PC-9 (cell line): Measurements from ENCODE around the gene PARVG. TPM values are rescaled to one million over a fixed set of nuclear protein-coding genes. Genes with fewer than 3 reads are reported as not detected.
A peak's percentile ranks its signal among the peaks of the same experiment; 100 is the strongest.

Experiments used
- Bru-seq: library from RNA; stranded (reverse); fragments of 400-500 nt; gene quantifications from one replicate; lab custom pipeline; 2021; lab: Mats Ljungman, UMichigan
- BruChase-seq, 2 experiments: library from RNA; stranded (reverse); fragments of 400-500 nt; gene quantifications; one replicate each; lab custom pipeline; 2021; lab: Mats Ljungman, UMichigan
- BruUV-seq: library from RNA; stranded (reverse); fragments of 400-500 nt; replicated peaks from 2 replicates; lab custom pipeline; 2021; lab: Mats Ljungman, UMichigan
- CTCF ChIA-PET: fragments of 300-600 bp; sonication (Branson Sonifier 250); formaldehyde crosslinking; loops from one replicate; lab custom pipeline; 2022; ENCODE audit warnings: antibody characterized with exemption; lab: Charles Lee
- POLR2A ChIA-PET: fragments of 300-600 bp; sonication (Branson Sonifier 250); formaldehyde crosslinking; loops from one replicate; lab custom pipeline; 2022; ENCODE audit warnings: antibody characterized with exemption; ENCODE audit not compliant: unreplicated experiment; lab: Charles Lee
- DNase-seq, 2 experiments: peaks; one replicate each; pipeline versions ENCODE4 v3.0.0 to v3.0.0-alpha.2; 2015 to 2022; ENCODE audit warnings: mixed read lengths in 1 of 2
- H2AFZ ChIP-seq: fragments of 200-600 bp; sonication (generic); 2 replicates; pipeline ENCODE4 v1.8.1; 2017; ENCODE audit warnings: antibody characterized with exemption
- H3F3A ChIP-seq: fragments of 200-600 bp; sonication (generic); 2 replicates; pipeline ENCODE4 v1.8.1; 2017; ENCODE audit warnings: antibody characterized with exemption, mild to moderate bottlenecking, low read depth; ENCODE audit not compliant: insufficient read depth
- H3K27ac ChIP-seq: fragments of 200-600 bp; sonication (generic); 2 replicates; pipeline ENCODE4 v1.6.1; 2016; ENCODE audit warnings: mixed run types
- H3K27me3 ChIP-seq: fragments of 200-600 bp; sonication (generic); 2 replicates; pipeline ENCODE4 v1.6.1; 2016; ENCODE audit warnings: low read depth, mixed run types; ENCODE audit not compliant: insufficient read depth
- H3K36me3 ChIP-seq: fragments of 200-600 bp; sonication (generic); 2 replicates; pipeline ENCODE4 v1.6.1; 2016; ENCODE audit warnings: low read depth, mixed run types
- H3K4me1 ChIP-seq: fragments of 200-600 bp; sonication (generic); replicated peaks from 2 replicates; pipeline ENCODE4 v1.6.1; 2016; ENCODE audit warnings: mixed run types; ENCODE audit not compliant: insufficient read depth
- H3K4me2 ChIP-seq: fragments of 200-600 bp; sonication (generic); 2 replicates; pipeline ENCODE4 v1.6.1; 2017; ENCODE audit warnings: mixed run types
- H3K4me3 ChIP-seq: fragments of 200-600 bp; sonication (generic); 2 replicates; pipeline ENCODE4 v1.6.1; 2016; ENCODE audit warnings: mixed run types
- H3K79me2 ChIP-seq: fragments of 200-600 bp; sonication (generic); 2 replicates; pipeline ENCODE4 v1.6.1; 2017; ENCODE audit warnings: low read depth, mixed run types
- H3K9me2 ChIP-seq: fragments of 200-600 bp; sonication (generic); 2 replicates; pipeline ENCODE4 v1.8.1; 2017; ENCODE audit warnings: mild to moderate bottlenecking; ENCODE audit not compliant: insufficient read depth
- H3K9me3 ChIP-seq: fragments of 200-600 bp; sonication (generic); 2 replicates; pipeline ENCODE4 v1.8.1; 2016; ENCODE audit warnings: low read depth; ENCODE audit not compliant: insufficient read depth
- H4K20me1 ChIP-seq: fragments of 200-600 bp; sonication (generic); 2 replicates; pipeline ENCODE4 v1.8.1; 2017; ENCODE audit not compliant: insufficient read depth
- CTCF ChIP-seq: fragments of 200-600 bp; sonication (generic); conservative IDR thresholded peaks from 2 replicates; pipeline ENCODE4 v1.6.1; 2017; ENCODE audit warnings: mixed run types, antibody characterized with exemption, mild to moderate bottlenecking, moderate library complexity
- EZH2 ChIP-seq: fragments of 200-600 bp; sonication (generic); IDR thresholded peaks from 2 replicates; pipeline ENCODE4 v1.8.0; 2017; ENCODE audit warnings: antibody characterized with exemption, low read depth
- intact Hi-C: fragments of 100-400 bp; cut with micrococcal nuclease; formaldehyde crosslinking; loops from one replicate; pipeline ENCODE4 v1.10.0; 2022; ENCODE audit not compliant: unreplicated experiment
- long read RNA-seq: library from polyadenylated mRNA; stranded (forward); transcript quantifications from one replicate; pipeline ENCODE4 v2.0.0, GENCODE V29; 2022
- total RNA-seq: library from RNA; stranded (reverse); gene quantifications from 2 replicates; pipeline ENCODE4 v1.2.3, GENCODE V29; 2021

PARVG gene
- 0.20 TPM in 1 of 2 replicates, not detected in the other for total RNA-seq
- Bru-seq, nascent RNA: percentile 21 among the genes with signal in this experiment
- BruChase-seq, experiment 1, labeled RNA remaining after a 2-hour chase: percentile 14 among the genes with signal in this experiment
- percentile 10 among the genes with signal in this experiment for BruChase-seq, experiment 2, labeled RNA remaining after a 6-hour chase
- long read RNA-seq: 0 reads

- no peak for DNase-seq
- no peaks in the 10 kb centered on the region for H3K4me1 ChIP-seq
- CTCF ChIA-PET: interaction anchor here (0.5 kb wide), 1 partner anchor 157 kb away, joined by 5 read pairs; the partner anchor contains the start of gene PARVB
- intact Hi-C loops: no loop called here
- BruUV-seq: no TSS peak
- no peaks in the 10 kb centered on the region for H3K9me2 ChIP-seq
- no peak for TF ChIP-seq CTCF
- no peak for TF ChIP-seq EZH2
- no peak within 1 kb of the TSS for H3K27ac ChIP-seq
- peaks cover 56% of the 10 kb centered on the region; the same call in 1 of the 2 replicates for H3K27me3 ChIP-seq
- no peaks in the 10 kb centered on the region for H3F3A ChIP-seq
- no peak within 1 kb of the TSS for H3K4me2 ChIP-seq
- no peaks in the 10 kb centered on the region for H4K20me1 ChIP-seq
- no peaks in the 10 kb centered on the region for H3K36me3 ChIP-seq
- no peaks in the 10 kb centered on the region for H3K79me2 ChIP-seq
- no peak within 1 kb of the TSS for H3K4me3 ChIP-seq
- no peaks in the 10 kb centered on the region for H3K9me3 ChIP-seq
- H2AFZ ChIP-seq: no peak within 1 kb of the TSS
- POLR2A ChIA-PET: no interaction called here
Observed at GRCh38 chr22:44180706-44181032, at the start of gene PARVG. TSS of gene PARVG (plus strand) at chr22:44180925. CDS start at chr22:44183330, 2,405 bp downstream.

- Histone ChIP-seq H2AFZ (no peak overlapping the region), H3K79me2 (no peaks in the 10 kb centered on the region), H3K36me3 (peaks cover 6% of the 10 kb centered on the region; the same call in 1 of the 2 replicates), H3K27ac (no peak overlapping the region), H3K27me3 (no peaks in the 10 kb centered on the region), H3K9me2 (no peaks in the 10 kb centered on the region), H3K4me2 (no peak overlapping the region), H3K4me3 (no peak overlapping the region), H3F3A (no peaks in the 10 kb centered on the region), H4K20me1 (no peaks in the 10 kb centered on the region), H3K4me1 (no peaks in the 10 kb centered on the region), H3K9me3 (no peaks in the 10 kb centered on the region)
- BruUV-seq: no TSS peak
- DNase-seq: no peak
- ChIA-PET CTCF (no interaction called here), POLR2A (no interaction called here)
- TF ChIP-seq EZH2 (no peak), CTCF (no peak)
- intact Hi-C loops: no loop called here
Observed at GRCh38 chr22:44131412-44131811, 49.3 kb upstream of the PARVG start.

GRCh38 chr22:44131989-44132685 lies 48.6 kb upstream of the PARVG start:
- Histone ChIP-seq H3K4me1 (no peaks in the 10 kb centered on the region), H3K36me3 (peaks cover 6% of the 10 kb centered on the region; the same call in 1 of the 2 replicates), H3K9me3 (peaks cover 7% of the 10 kb centered on the region; the same call in 1 of the 2 replicates), H3F3A (no peaks in the 10 kb centered on the region), H3K79me2 (no peaks in the 10 kb centered on the region), H4K20me1 (no peaks in the 10 kb centered on the region), H3K4me2 (no peak overlapping the region), H3K27me3 (no peaks in the 10 kb centered on the region), H3K4me3 (no peak overlapping the region), H2AFZ (no peak overlapping the region), H3K27ac (no peak overlapping the region), H3K9me2 (no peaks in the 10 kb centered on the region)
- ChIA-PET POLR2A (no interaction called here), CTCF (no interaction called here)
- intact Hi-C loops: no loop called here
- no TSS peak for BruUV-seq
- no peak for DNase-seq
- no peak for TF ChIP-seq EZH2
- no peak for TF ChIP-seq CTCF
